Liver (tissue), 3 donors: ENCODE data around the gene NSMF.

Experiments
- HNF4G ChIP-seq: IDR thresholded peaks from 2 replicates; pipeline ENCODE4 v1.6.1; 2016; ENCODE audit warnings: antibody characterized with exemption
- JUND ChIP-seq, 2 donors: IDR thresholded peaks; 2 replicates each; pipeline ENCODE4 v1.6.1; 2016; ENCODE audit warnings: antibody characterized with exemption in 2 of 2
- MAX ChIP-seq: IDR thresholded peaks from 2 replicates; pipeline ENCODE4 v1.6.1; 2016; ENCODE audit warnings: antibody characterized with exemption
- RAD21 ChIP-seq, 2 donors: IDR thresholded peaks; 2 replicates each; pipeline ENCODE4 v1.6.1; 2016; ENCODE audit warnings: antibody characterized with exemption in 2 of 2, mild to moderate bottlenecking in 2 of 2
- TAF1 ChIP-seq: conservative IDR thresholded peaks from 2 replicates; pipeline ENCODE4 v1.6.1; 2016; ENCODE audit warnings: antibody characterized with exemption, mild to moderate bottlenecking
- TF ChIP-seq, protein P1 (sequence below): fragments of 150-350 bp; IDR thresholded peaks from 2 replicates; pipeline ENCODE4 v1.5.1; 2017; ENCODE audit warnings: improper control_type of control experiment, low read depth, low read length; ENCODE audit not compliant: missing input control
- TF ChIP-seq, protein P2 (sequence below): IDR thresholded peaks from 2 replicates; pipeline ENCODE4 v1.6.1; 2016; ENCODE audit warnings: antibody characterized with exemption
- TF ChIP-seq, protein P3 (sequence below): IDR thresholded peaks from 2 replicates; pipeline ENCODE4 v1.6.1; 2016; ENCODE audit warnings: antibody characterized with exemption, mild to moderate bottlenecking
- TF ChIP-seq, protein P4 (sequence below): IDR thresholded peaks from 2 replicates; pipeline ENCODE4 v1.6.1; 2016; ENCODE audit warnings: antibody characterized with exemption
- donor health status: healthy.
- donor health status: healthy.

GRCh38 chr9:137499858-137500661 is 40.9 kb upstream of the NSMF start:
- TF ChIP-seq, protein P1, sequence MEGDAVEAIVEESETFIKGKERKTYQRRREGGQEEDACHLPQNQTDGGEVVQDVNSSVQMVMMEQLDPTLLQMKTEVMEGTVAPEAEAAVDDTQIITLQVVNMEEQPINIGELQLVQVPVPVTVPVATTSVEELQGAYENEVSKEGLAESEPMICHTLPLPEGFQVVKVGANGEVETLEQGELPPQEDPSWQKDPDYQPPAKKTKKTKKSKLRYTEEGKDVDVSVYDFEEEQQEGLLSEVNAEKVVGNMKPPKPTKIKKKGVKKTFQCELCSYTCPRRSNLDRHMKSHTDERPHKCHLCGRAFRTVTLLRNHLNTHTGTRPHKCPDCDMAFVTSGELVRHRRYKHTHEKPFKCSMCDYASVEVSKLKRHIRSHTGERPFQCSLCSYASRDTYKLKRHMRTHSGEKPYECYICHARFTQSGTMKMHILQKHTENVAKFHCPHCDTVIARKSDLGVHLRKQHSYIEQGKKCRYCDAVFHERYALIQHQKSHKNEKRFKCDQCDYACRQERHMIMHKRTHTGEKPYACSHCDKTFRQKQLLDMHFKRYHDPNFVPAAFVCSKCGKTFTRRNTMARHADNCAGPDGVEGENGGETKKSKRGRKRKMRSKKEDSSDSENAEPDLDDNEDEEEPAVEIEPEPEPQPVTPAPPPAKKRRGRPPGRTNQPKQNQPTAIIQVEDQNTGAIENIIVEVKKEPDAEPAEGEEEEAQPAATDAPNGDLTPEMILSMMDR: no peak
- TF ChIP-seq, protein P2, sequence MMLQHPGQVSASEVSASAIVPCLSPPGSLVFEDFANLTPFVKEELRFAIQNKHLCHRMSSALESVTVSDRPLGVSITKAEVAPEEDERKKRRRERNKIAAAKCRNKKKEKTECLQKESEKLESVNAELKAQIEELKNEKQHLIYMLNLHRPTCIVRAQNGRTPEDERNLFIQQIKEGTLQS: no peak
- TF ChIP-seq, protein P3, sequence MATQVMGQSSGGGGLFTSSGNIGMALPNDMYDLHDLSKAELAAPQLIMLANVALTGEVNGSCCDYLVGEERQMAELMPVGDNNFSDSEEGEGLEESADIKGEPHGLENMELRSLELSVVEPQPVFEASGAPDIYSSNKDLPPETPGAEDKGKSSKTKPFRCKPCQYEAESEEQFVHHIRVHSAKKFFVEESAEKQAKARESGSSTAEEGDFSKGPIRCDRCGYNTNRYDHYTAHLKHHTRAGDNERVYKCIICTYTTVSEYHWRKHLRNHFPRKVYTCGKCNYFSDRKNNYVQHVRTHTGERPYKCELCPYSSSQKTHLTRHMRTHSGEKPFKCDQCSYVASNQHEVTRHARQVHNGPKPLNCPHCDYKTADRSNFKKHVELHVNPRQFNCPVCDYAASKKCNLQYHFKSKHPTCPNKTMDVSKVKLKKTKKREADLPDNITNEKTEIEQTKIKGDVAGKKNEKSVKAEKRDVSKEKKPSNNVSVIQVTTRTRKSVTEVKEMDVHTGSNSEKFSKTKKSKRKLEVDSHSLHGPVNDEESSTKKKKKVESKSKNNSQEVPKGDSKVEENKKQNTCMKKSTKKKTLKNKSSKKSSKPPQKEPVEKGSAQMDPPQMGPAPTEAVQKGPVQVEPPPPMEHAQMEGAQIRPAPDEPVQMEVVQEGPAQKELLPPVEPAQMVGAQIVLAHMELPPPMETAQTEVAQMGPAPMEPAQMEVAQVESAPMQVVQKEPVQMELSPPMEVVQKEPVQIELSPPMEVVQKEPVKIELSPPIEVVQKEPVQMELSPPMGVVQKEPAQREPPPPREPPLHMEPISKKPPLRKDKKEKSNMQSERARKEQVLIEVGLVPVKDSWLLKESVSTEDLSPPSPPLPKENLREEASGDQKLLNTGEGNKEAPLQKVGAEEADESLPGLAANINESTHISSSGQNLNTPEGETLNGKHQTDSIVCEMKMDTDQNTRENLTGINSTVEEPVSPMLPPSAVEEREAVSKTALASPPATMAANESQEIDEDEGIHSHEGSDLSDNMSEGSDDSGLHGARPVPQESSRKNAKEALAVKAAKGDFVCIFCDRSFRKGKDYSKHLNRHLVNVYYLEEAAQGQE: no peak
- TF ChIP-seq TAF1 (no peak), RAD21 (IDR thresholded peaks at IDR 0.05) (no peak), HNF4G (no peak), MAX (no peak), JUND (IDR thresholded peaks at IDR 0.05) (no peak)
- TF ChIP-seq, protein P4, sequence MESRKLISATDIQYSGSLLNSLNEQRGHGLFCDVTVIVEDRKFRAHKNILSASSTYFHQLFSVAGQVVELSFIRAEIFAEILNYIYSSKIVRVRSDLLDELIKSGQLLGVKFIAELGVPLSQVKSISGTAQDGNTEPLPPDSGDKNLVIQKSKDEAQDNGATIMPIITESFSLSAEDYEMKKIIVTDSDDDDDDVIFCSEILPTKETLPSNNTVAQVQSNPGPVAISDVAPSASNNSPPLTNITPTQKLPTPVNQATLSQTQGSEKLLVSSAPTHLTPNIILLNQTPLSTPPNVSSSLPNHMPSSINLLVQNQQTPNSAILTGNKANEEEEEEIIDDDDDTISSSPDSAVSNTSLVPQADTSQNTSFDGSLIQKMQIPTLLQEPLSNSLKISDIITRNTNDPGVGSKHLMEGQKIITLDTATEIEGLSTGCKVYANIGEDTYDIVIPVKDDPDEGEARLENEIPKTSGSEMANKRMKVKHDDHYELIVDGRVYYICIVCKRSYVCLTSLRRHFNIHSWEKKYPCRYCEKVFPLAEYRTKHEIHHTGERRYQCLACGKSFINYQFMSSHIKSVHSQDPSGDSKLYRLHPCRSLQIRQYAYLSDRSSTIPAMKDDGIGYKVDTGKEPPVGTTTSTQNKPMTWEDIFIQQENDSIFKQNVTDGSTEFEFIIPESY: no peak
